MM.1S (cell line): Measurements from ENCODE around the gene CENPU.

Experiments
- DNase-seq: peaks from one replicate; pipeline ENCODE4 v3.0.0-alpha.2; 2015
- H2AFZ ChIP-seq: fragments of 300-600 bp; sonication (generic); 2 replicates; pipeline ENCODE4 v1.6.0; 2016; ENCODE audit warnings: antibody characterized with exemption, low read length
- H3F3A ChIP-seq: fragments of 300-600 bp; sonication (generic); 2 replicates; pipeline ENCODE4 v1.6.1; 2016; ENCODE audit warnings: mild to moderate bottlenecking, antibody characterized with exemption, low read length, moderate library complexity, mixed read lengths; ENCODE audit not compliant: insufficient read depth
- H3K27ac ChIP-seq: fragments of 300-600 bp; sonication (generic); 2 replicates; pipeline ENCODE4 v1.5.1; 2016; ENCODE audit warnings: mild to moderate bottlenecking, low read length
- H3K27me3 ChIP-seq: fragments of 300-600 bp; sonication (generic); replicated peaks from 2 replicates; pipeline ENCODE4 v1.6.0; 2016; ENCODE audit warnings: low read length; ENCODE audit not compliant: insufficient read depth
- H3K36me3 ChIP-seq: fragments of 300-600 bp; sonication (generic); replicated peaks from 2 replicates; pipeline ENCODE4 v1.6.1; 2016; ENCODE audit warnings: mild to moderate bottlenecking, low read length, mixed read lengths; ENCODE audit not compliant: insufficient read depth
- H3K4me1 ChIP-seq: fragments of 300-600 bp; sonication (generic); 2 replicates; pipeline ENCODE4 v1.6.1; 2016; ENCODE audit warnings: low read length, mixed read lengths
- H3K4me2 ChIP-seq: fragments of 300-600 bp; sonication (generic); 2 replicates; pipeline ENCODE4 v1.6.0; 2016; ENCODE audit warnings: low read depth, low read length
- H3K4me3 ChIP-seq: fragments of 300-600 bp; sonication (generic); 2 replicates; pipeline ENCODE4 v1.5.1; 2016; ENCODE audit warnings: low read length, mixed read lengths
- H3K79me2 ChIP-seq: fragments of 300-600 bp; sonication (generic); 2 replicates; pipeline ENCODE4 v1.6.1; 2016; ENCODE audit warnings: mixed run types, low read length, mixed read lengths
- H3K9ac ChIP-seq: fragments of 300-600 bp; sonication (generic); 2 replicates; pipeline ENCODE4 v1.6.1; 2016; ENCODE audit warnings: low read length, mixed read lengths
- H3K9me2 ChIP-seq: fragments of 300-600 bp; sonication (generic); replicated peaks from 2 replicates; pipeline ENCODE4 v1.6.1; 2016; ENCODE audit warnings: mild to moderate bottlenecking, low read length, mixed read lengths; ENCODE audit not compliant: insufficient read depth
- H3K9me3 ChIP-seq: fragments of 300-600 bp; sonication (generic); replicated peaks from 2 replicates; pipeline ENCODE4 v1.6.1; 2016; ENCODE audit warnings: mild to moderate bottlenecking, low read length, mixed read lengths; ENCODE audit not compliant: insufficient read depth
- H4K20me1 ChIP-seq: fragments of 300-600 bp; sonication (generic); 2 replicates; pipeline ENCODE4 v1.6.1; 2016; ENCODE audit warnings: mild to moderate bottlenecking, low read length, moderate library complexity, mixed read lengths; ENCODE audit not compliant: insufficient read depth
- EZH2 ChIP-seq: fragments of 300-600 bp; sonication (generic); optimal IDR thresholded peaks from 2 replicates; pipeline ENCODE3; 2017; ENCODE audit warnings: low read depth, mild to moderate bottlenecking, antibody characterized with exemption, low read length, mixed read lengths
- EZH2phosphoT487 ChIP-seq: fragments of 300-600 bp; sonication (generic); IDR thresholded peaks from 2 replicates; pipeline ENCODE4 v1.6.1; 2018; ENCODE audit warnings: antibody characterized with exemption, low read length
- TF ChIP-seq, protein P1 (sequence below): fragments of 300-600 bp; sonication (generic); IDR thresholded peaks from 2 replicates; pipeline ENCODE4 v1.5.1; 2016; ENCODE audit warnings: antibody characterized with exemption, low read length, mixed read lengths

The CENPU gene

DNA sequence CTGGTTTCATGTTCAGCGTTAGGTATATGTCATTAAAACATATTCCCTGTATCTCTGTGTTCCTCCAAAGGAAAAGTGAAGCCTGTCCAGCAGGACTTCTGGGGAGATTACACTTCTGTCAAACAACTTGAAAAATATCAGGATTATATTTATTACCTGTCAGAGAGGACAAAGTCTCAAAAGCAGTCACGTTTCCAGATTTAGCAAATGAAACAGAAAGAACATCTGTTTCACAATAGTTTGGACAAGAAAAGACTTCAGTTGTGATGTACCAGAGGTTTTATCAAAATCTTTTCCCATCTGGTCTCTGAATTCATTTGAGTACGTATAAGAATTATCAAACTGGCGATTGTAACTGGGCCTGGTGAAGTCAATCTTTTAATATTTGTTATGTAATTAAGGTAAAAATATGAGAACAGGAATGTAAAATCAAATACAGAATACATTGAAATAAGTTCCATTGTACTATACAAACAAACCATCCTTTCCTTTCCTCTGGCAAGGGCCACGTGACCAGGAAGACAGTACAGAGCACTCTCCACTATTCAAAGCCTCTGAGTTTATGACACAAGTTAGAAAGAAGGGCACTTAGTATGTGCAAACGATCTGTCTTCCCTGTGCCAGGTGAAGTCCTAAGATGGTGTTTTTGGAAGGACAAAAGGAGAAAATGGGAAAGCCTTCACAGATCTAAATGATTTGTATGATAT lies 87.8 kb downstream of the CENPU start:
- Histone ChIP-seq H2AFZ (no peak overlapping the region), H3K9me3 (no peaks in the 10 kb centered on the region), H3K79me2 (peaks cover 94% of the 10 kb centered on the region), H3K27ac (peak overlapping the region; percentile 74), H3F3A (peaks cover 34% of the 10 kb centered on the region), H4K20me1 (peaks cover 7% of the 10 kb centered on the region), H3K4me3 (peak overlapping the region; percentile 90), H3K4me1 (peaks cover 36% of the 10 kb centered on the region), H3K27me3 (no peaks in the 10 kb centered on the region), H3K9me2 (no peaks in the 10 kb centered on the region), H3K9ac (peak overlapping the region; percentile 90), H3K4me2 (peak overlapping the region; percentile 82), H3K36me3 (peaks cover 15% of the 10 kb centered on the region; the same call in 1 of the 2 replicates)
- no peak for TF ChIP-seq EZH2phosphoT487
- TF ChIP-seq, protein P1, sequence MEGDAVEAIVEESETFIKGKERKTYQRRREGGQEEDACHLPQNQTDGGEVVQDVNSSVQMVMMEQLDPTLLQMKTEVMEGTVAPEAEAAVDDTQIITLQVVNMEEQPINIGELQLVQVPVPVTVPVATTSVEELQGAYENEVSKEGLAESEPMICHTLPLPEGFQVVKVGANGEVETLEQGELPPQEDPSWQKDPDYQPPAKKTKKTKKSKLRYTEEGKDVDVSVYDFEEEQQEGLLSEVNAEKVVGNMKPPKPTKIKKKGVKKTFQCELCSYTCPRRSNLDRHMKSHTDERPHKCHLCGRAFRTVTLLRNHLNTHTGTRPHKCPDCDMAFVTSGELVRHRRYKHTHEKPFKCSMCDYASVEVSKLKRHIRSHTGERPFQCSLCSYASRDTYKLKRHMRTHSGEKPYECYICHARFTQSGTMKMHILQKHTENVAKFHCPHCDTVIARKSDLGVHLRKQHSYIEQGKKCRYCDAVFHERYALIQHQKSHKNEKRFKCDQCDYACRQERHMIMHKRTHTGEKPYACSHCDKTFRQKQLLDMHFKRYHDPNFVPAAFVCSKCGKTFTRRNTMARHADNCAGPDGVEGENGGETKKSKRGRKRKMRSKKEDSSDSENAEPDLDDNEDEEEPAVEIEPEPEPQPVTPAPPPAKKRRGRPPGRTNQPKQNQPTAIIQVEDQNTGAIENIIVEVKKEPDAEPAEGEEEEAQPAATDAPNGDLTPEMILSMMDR, result no peak
- TF ChIP-seq EZH2, result no peak
- DNase-seq, result peak; percentile 66

DNA sequence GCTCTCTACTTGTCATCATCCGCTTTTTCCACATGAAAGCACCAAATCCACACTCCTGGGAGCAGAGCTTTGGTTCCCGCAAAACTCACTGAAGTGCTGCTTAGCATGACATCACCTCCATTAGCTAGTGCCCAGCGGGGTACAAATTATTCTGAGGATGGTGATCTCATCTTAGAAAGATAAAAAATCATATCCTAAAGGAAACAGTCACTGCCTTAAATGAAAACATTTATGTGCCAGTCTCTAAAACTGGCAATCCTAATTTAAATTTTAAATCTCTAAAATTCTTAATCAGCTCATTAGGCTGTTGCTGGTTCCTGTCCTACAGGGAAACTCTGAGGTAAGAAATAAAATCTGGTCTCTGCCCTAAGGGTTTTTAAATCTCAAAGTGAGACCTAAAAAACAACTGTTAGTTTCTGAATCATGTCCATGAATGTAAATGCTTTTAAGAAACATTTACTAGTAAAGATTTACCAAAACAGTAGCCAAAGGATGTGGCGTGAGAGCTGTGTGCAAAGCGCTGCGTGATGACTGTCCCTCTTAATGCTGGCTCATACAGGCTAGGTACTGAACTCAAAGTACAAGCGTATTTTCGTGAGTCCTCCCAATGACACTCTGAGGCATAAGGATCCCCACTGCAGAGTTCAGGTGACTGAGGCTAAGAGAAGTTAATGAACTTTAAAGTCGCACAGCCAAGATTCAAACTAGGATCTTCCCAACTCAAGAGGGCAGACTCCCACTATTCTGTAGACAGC lies 89.2 kb downstream of the CENPU start:
- Histone ChIP-seq H3K27ac (no peak overlapping the region), H3K4me1 (peaks cover 32% of the 10 kb centered on the region), H4K20me1 (peaks cover 20% of the 10 kb centered on the region), H3K27me3 (no peaks in the 10 kb centered on the region), H3K4me2 (peak overlapping the region; percentile 82; the same call in 1 of the 2 replicates), H3K36me3 (peaks cover 15% of the 10 kb centered on the region; the same call in 1 of the 2 replicates), H2AFZ (no peak overlapping the region), H3K79me2 (peaks cover 97% of the 10 kb centered on the region), H3K9me2 (no peaks in the 10 kb centered on the region), H3K4me3 (no peak overlapping the region; the same call in 1 of the 2 replicates), H3K9me3 (no peaks in the 10 kb centered on the region), H3F3A (peaks cover 34% of the 10 kb centered on the region), H3K9ac (no peak overlapping the region)
- no peak for TF ChIP-seq EZH2phosphoT487
- TF ChIP-seq, protein P1, result no peak
- TF ChIP-seq EZH2, result no peak
- no peak for DNase-seq
